ENCODE measurements around the gene EFHB.
"Not testable (repeated sequence)": the region's sequence is repeated elsewhere in the genome, so short reads cannot be mapped to it uniquely, and the experiment has no call there.

EFHB gene

GRCh38 chr3:19888428-19889152 is 45.4 kb downstream of the EFHB start:
- no peak overlapping the region for H3K4me3 ChIP-seq (ENCODE audit: low read depth, low read length)
- TF ChIP-seq CTCF (IDR thresholded peaks at IDR 0.05; ENCODE audit: insufficient read depth, low read depth, low read length, missing control alignments) = no peak
- DNase-seq (ENCODE audit: low read depth) = no peak

GRCh38 chr3:19887122-19887521 is 46.9 kb downstream of the EFHB start:
- H3K4me3 ChIP-seq (ENCODE audit: low read depth, low read length); DNase-seq (ENCODE audit: low read depth): not testable (repeated sequence)

- TF ChIP-seq CTCF (IDR thresholded peaks at IDR 0.05; ENCODE audit: insufficient read depth, low read depth, low read length, missing control alignments) = no peak
- no peak for DNase-seq (ENCODE audit: low read depth)
- H3K4me3 ChIP-seq (ENCODE audit: low read depth, low read length) = no peak overlapping the region
Measured at GRCh38 chr3:19886404-19886803, 47.6 kb downstream of the EFHB start.

GRCh38 chr3:19885468-19885867 is 48.5 kb downstream of the EFHB start:
- TF ChIP-seq CTCF (IDR thresholded peaks at IDR 0.05; ENCODE audit: insufficient read depth, low read depth, low read length, missing control alignments) = peak; percentile 47
- peak; percentile 47 for DNase-seq (ENCODE audit: low read depth)
- no peak overlapping the region for H3K4me3 ChIP-seq (ENCODE audit: low read depth, low read length)

DNA sequence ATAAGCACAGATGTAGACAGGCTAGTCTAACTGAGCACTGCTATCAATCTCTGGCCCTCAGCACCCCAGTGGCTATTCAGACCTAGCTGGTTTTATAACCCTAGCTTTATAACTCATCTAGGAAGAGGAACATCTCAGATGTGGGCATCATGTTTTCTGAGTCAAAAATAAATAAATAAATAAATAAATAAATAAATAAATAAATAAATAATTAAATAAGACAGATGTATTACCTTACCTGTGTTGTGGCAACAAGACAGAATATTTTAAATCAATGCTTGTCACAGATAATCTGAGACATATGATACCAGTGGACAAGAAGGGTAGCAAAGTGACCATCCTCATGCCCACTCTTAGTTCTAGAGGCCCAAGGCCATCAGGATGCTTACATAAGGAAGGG is 52.2 kb downstream of the EFHB start:
- DNase-seq (ENCODE audit: low read depth) = no peak
- H3K4me3 ChIP-seq (ENCODE audit: low read depth, low read length) = no peak overlapping the region
- no peak for TF ChIP-seq CTCF (IDR thresholded peaks at IDR 0.05; ENCODE audit: insufficient read depth, low read depth, low read length, missing control alignments)

- no peak overlapping the region for H3K4me3 ChIP-seq (ENCODE audit: low read depth, low read length)
- DNase-seq (ENCODE audit: low read depth) = no peak
- TF ChIP-seq CTCF (IDR thresholded peaks at IDR 0.05; ENCODE audit: insufficient read depth, low read depth, low read length, missing control alignments) = no peak
Measured at GRCh38 chr3:19881036-19881435, 53.0 kb downstream of the EFHB start.

DNA sequence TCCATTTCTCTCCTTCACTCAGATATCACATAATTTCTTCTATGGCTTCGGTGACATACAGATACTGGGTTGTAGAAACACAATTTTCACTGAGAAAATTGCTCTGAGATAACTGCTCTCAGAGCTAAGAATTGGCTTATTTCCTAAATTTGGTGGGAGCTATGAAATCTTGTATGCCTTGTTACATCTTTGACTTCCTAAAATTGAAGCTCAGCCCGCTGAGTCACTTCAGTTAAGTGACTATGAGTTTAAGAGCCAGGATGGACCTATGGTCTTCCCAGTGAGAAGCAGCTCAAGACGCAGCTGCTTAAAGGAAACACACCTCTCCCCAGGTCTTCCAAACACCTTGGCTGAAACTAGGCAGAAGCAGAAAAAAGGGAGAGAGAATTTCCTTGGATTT is 56.4 kb downstream of the EFHB start:
- no peak for TF ChIP-seq CTCF (IDR thresholded peaks at IDR 0.05; ENCODE audit: insufficient read depth, low read depth, low read length, missing control alignments)
- H3K4me3 ChIP-seq (ENCODE audit: low read depth, low read length) = no peak overlapping the region
- DNase-seq (ENCODE audit: low read depth) = no peak

All from GM12865 (cell line).